Measurements from ENCODE around the gene TTLL5. TPM values are rescaled to one million over a fixed set of nuclear protein-coding genes. Genes with fewer than 3 reads are reported as not detected.

The TTLL5 gene
- total RNA-seq, 1 experiment from 2014 or later = 15.2 TPM

GRCh38 chr14:75941030-75941429, 280.0 kb downstream of the TTLL5 start:
- no peak for DNase-seq (ENCODE audit: extremely low read depth, low read depth)

- no peak for DNase-seq (ENCODE audit: extremely low read depth, low read depth)
These were observed 283.7 kb downstream of the TTLL5 start for GRCh38 chr14:75944607-75945241.

GRCh38 chr14:75946785-75947184, 285.7 kb downstream of the TTLL5 start:
- no peak for DNase-seq (ENCODE audit: extremely low read depth, low read depth)

- DNase-seq (ENCODE audit: extremely low read depth, low read depth) = no peak
These were observed 291.4 kb downstream of the TTLL5 start for GRCh38 chr14:75952489-75952888.

GRCh38 chr14:75959031-75959430, 298.0 kb downstream of the TTLL5 start:
- no peak for DNase-seq (ENCODE audit: extremely low read depth, low read depth)

- no peak for DNase-seq (ENCODE audit: extremely low read depth, low read depth)
These were observed 299.2 kb downstream of the TTLL5 start for GRCh38 chr14:75960231-75960630.

GRCh38 chr14:75961662-75962061, 300.6 kb downstream of the TTLL5 start:
- DNase-seq (ENCODE audit: extremely low read depth, low read depth) = no peak

GRCh38 chr14:75967866-75968265, 306.8 kb downstream of the TTLL5 start:
- no peak for DNase-seq (ENCODE audit: extremely low read depth, low read depth)

GRCh38 chr14:75968456-75968855, 307.4 kb downstream of the TTLL5 start:
- no peak for DNase-seq (ENCODE audit: extremely low read depth, low read depth)

GRCh38 chr14:75969126-75969525, 308.1 kb downstream of the TTLL5 start:
- DNase-seq (ENCODE audit: extremely low read depth, low read depth) = no peak

GRCh38 chr14:75969891-75970290, 308.8 kb downstream of the TTLL5 start:
- DNase-seq (ENCODE audit: extremely low read depth, low read depth) = no peak

GRCh38 chr14:75970989-75971388, 309.9 kb downstream of the TTLL5 start:
- DNase-seq (ENCODE audit: extremely low read depth, low read depth) = no peak

GRCh38 chr14:75971509-75971908, 310.5 kb downstream of the TTLL5 start:
- no peak for DNase-seq (ENCODE audit: extremely low read depth, low read depth)

GRCh38 chr14:75972801-75973421, 311.9 kb downstream of the TTLL5 start:
- no peak for DNase-seq (ENCODE audit: extremely low read depth, low read depth)

- no peak for DNase-seq (ENCODE audit: extremely low read depth, low read depth)
These were observed 316.0 kb downstream of the TTLL5 start for GRCh38 chr14:75976826-75977581.

- no peak for DNase-seq (ENCODE audit: extremely low read depth, low read depth)
These were observed 316.5 kb downstream of the TTLL5 start for GRCh38 chr14:75977582-75977943.

- DNase-seq (ENCODE audit: extremely low read depth, low read depth) = no peak
These were observed 317.2 kb downstream of the TTLL5 start for GRCh38 chr14:75978249-75978731.

GRCh38 chr14:75979071-75979571, 318.1 kb downstream of the TTLL5 start:
- no peak for DNase-seq (ENCODE audit: extremely low read depth, low read depth)

- DNase-seq (ENCODE audit: extremely low read depth, low read depth) = no peak
These were observed 318.9 kb downstream of the TTLL5 start for GRCh38 chr14:75979648-75980565.

GRCh38 chr14:75980856-75981255, 319.8 kb downstream of the TTLL5 start:
- no peak for DNase-seq (ENCODE audit: extremely low read depth, low read depth)
